NCI-H2081 treated with DMSO at 0.1 percent for 48 hours (cell line): Measurements from ENCODE around the gene TMEM200A.

Experiments used
- DNase-seq: peaks from one replicate; lab custom pipeline; 2025; lab: John Stamatoyannopoulos, UW

The TMEM200A gene

DNA sequence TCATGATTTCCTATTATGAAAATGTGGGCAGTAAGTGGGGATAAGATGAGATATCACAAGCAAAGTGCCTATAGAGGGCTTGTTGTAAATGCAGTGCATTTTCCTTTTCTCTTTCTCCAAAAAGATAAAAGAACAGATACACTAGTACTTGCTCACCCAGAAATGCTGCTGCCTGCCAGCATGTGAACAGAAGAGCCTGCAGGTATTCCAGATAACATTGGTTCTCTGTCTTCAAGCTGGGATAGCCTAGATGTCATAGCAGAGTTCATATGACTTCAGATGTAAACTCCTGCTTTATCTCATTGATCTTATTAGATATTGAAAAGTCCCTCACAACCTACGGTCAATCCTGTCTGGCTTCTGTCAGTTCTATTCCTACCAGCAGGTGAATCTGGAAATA is 123.7 kb downstream of the TMEM200A start:
- no peak for DNase-seq
